EL (cell line): ENCODE results near the gene TEDC1.
A peak's percentile ranks its signal among the peaks of the same experiment; 100 is the strongest.

ENCODE experiments used
- DNase-seq: peaks from one replicate; pipeline ENCODE4 v3.0.0-alpha.2; 2016

TEDC1 gene

DNA sequence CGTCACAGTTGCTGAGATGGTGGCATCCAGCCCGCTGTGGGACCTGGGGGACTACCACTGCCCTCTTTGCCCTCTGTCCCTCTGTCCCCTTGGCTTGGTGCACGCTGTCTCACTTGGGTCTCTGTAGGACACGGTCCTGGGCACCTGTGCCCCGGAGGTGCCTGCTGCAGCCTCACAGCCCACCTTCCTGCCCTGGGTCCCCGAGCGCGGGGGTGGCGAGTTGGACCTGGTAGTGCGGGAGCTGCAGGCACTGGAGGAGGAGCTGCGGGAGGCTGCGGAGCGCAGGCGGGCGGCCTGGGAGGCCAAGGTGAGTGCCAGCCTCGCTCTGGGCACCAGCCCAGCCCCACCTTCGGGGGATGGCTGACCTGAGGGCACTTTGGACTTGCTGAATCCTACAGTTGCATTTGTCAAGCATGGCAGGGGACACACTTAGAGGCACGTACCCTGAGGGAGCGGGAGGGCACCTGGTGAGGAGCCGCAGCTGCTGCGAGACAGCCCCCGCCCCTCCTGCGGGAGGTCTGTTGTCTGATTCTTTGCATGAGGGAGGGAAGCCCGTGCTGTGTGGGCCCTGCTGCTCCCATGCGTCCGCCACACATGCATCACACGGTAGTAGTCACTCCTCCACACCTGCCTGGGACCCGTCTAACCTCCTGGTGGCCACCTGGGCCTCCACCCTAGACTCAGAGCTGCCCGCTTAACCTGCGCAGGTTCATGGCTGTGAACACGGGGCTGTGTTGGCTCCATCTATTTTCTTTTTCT, 6.8 kb downstream of the TEDC1 start:
- no peak for DNase-seq

DNA sequence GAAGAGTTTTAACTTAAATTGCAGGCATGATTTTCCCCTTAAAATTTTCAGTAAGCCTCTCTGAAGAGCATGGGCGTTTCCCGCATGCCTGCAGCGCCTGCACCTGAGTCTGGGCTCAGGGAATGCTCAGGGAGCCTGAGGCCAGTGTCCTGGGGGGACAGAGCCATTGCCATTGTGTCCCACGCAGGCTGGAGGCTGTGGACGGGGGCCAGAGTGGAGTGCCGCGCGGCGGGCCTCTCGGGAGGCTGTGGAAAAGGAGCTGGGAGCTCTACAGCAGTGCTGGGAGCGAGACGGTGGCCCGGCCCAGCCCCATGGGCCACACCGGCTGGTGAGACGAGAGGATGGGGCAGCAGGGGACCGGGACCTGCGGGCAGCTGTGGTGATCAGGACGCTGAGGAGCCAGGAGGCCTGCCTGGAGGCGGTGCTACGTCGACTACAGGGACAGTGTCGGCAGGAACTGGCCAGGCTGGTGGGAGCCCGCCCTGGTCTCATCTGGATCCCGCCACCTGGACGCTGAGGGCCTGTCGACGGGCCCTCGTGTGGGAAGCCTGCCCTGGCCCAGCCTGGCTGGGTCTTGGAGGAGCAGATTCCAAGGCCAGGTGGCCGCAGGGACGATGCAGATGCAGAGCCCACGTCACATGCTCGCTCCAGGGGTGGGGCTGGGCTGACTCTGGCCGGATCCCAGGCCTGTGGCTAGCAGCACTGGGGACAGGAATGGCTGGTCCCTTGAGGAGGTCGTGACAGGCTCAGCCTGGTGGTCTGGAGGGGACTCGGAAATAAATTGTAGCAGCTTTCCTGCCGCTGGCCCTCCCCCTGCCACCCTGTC, 7.6 kb downstream of the TEDC1 start:
- no peak for DNase-seq

DNA sequence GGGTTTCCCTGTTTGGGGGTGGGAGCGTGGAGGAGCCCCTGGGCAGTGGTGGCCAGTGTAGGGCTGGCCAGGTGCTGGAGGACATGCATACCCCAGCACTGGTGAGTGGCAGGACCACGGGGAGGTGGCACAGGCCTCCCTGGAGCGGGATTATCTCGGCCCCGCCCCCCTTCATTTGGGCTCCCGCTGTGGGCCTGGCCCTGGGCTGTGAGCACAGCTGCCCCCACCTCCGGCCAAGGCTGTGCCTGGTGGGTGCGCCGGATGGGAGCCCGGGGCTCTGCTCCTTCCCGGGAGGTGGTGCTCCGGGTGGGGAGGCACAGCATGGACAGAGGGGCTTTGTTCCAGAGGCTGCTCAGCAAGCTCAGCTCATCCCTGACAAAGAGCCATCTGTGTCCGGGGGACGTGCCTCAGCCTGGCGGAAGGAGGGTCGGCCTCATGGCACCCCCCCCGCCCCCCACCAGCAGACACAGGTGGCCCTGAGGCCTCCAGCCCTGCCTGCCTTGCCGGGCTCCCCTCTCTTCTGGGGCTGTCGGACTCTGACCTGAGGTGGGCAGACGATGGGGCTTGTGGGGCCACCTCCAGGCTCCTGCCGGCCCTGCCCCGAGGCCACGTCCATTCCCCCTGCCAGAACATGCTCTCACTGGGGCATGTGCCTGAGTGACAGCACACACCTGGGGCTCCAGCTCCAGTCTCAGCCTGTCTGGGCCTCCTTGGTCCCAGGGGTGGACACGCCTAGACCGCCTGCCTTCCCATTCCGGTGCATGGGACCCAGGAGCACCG, 8.4 kb downstream of the TEDC1 start:
- DNase-seq, result no peak

DNA sequence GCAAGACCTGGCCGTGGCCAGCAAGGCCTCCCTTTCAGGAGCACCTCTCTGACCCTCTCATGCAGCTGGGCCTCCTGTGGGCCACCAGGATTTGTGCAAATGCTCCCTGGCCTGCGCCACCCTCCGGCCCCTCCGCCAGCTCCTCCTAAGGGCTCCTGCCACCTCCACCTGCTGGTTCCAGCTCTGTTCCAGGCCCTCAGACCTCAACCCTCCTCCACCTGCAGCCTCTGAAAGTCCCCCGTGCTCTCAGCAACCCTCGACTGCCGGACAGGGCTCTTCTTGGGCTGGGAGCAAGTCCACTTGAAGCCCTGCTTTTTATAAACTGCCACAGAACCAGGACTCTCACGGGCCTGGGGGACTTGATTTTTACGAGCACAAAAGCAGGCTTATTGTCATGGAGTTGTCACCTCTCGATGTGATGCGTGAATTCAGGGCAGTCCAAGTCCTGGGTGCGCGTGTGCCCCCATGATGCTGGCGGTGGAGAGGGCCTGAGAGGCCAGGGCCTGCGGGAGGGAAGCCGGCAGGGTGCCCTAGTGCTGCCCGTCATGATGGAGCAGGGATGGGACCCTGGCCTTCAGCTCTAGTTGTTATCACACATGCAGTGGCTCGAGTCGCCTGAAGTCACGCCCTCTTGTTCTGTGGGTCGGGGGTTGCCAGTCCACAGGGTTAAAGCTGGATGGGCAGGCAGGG, 9.1 kb downstream of the TEDC1 start:
- DNase-seq, result no peak

DNA sequence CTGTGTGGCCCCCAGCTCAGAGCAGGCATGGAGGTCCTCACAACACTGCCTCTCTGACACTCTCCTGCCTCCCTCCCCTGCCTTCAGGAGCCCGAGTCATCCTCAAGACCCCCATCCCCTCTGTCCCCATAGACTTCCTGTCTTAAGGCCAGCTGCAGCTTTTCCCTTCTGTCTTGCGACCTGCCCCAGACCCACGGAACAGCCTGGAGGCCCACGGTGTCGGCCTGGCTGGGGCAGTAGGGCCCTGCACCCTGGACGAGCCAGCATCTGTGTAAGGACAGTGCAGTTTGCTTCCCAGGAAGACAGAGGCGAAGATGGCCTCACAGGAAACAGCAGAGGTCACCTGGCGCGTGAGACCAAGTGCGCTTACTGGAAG, 9.7 kb downstream of the TEDC1 start:
- DNase-seq, result no peak

DNA sequence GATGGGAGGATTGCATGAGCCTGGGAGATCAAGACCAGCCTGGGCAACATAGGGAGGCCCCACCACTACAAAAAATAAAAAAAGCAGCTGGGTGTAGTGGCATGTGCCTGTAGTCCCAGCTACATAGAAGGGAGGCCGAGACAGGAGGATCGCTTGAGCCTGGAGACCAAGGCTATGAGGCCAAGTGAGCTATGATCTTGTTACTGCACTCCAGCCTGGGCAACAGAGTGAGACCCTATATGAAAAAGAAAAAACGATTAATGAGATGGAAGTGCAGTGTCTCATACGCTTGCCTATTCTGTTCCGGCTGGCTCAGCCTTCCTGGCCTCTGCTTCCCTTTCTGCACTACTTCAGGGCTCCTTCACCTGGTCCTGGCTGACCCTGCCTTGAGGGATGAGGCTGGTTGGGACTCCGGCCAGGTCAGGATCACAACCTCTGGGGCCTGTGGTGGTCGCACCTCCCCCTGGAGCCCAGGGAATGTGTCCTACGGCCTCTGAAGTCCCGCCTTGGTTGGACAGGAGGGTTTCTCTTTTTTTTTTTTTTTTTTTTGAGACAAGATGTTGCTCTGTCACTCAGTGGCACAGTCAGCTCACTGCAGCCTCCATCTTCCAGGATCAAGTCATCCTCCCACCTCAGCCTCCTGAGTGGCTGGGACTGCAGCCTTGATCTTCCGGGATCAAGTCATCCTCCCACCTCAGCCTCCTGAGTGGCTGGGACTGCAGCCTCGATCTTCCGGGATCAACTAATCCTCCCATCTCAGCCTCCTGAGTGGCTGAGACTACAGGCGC, 10.7 kb downstream of the TEDC1 start:
- no peak for DNase-seq

DNA sequence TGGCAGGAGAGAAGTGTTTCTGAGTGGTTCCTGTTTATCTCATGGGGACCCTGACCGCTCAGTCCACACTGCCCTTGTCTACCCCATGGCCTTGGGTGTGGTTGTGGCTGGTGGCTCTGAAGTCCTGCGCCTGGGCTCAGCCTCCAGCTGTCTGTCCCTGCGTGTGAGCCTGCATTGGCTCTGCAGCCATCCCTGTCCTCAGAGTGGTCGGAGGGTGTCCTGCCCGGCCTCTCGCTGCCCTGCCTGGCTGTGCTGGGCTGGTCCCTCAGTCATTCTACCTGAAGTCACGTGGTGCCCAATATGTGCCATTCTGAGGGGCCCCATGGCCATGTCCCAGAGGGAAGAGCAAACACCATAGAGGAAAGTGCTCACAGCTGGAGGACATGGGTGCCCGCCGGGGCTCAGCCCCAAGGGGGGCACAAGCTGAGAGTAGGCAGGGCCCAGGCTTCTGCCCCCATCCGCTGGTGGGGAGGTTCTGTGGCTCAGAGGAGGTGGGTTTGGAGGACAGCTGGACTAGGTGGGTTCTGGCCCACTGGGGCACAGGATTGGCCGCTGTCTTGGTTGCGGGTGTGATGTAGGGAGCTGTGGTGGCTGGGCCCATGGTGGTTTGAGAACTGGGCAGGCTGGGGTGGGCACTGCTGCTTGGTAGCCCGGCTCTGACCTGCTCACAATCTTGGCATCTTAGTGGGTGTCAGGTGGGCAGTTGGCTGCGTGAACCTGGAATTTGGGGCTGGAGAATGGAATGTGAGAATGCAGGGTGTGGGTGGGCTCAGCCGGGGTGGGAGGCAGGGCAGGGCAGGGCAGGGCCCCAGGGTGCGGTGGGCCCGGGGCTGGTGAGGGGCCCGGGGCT, 11.6 kb downstream of the TEDC1 start:
- DNase-seq, result no peak

- no peak for DNase-seq
Observed at GRCh38 chr14:105503296-105503640, 12.2 kb downstream of the TEDC1 start.

DNA sequence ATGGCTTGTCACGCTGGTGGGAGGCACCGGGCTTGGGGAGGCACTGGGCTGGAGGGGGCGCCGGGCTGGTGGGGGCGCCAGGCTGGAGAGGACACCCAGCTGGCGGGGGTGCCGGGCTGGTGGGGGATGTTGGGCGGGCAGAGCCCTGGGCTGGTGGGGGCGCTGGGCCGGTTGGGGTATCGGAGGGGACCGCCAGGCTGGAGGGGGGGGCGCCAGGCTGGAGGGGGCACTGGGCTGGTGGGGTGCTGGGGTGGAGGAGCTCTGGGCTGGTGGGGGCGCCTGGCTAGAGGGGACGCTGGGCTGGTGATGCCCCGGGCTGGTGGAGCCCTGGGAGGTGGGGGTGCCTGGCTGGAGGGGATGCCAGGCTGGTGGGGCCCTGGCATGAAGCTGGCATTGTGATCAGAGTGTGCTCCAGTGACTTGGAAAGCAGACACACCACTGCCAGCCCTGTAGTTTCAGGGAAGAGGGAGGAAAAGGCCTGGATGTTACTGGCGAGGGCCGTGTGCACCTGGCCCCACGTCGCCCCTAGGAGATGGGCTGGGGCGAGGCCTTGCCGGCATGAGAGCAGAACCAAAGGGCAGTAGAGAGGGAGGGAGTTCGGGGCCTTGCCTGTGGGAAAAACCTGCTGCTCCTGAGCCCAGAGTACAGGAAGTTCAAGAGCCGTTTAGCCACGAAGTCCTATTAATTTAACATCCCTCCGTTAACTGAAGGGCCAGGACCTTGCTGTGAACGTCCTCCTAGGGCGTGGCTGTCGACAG, 13.1 kb downstream of the TEDC1 start:
- no peak for DNase-seq

GRCh38 chr14:105505101-105505500, 14.1 kb downstream of the TEDC1 start:
- no peak for DNase-seq

DNA sequence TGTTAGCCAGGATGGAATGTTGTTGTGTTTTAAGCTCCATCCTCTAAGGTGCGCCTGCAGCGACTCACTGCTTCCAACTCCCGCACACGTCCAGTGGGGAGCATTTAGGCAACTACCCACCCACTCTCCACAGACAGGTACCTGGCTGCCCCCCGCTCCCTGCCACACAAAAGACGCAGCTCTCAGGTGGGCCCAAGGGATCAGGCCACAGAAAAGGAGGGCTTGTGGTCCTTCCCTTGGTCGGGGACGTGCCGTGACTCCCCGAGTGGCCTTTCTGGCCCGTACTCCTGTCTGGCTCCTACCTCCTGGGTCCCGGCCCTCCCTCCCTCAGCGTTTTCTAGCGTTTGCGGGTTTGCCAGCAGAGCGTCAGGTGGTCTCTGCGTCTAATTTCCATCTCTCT, 16.2 kb downstream of the TEDC1 start:
- DNase-seq, result no peak

GRCh38 chr14:105508069-105508468, 17.0 kb downstream of the TEDC1 start:
- no peak for DNase-seq

DNA sequence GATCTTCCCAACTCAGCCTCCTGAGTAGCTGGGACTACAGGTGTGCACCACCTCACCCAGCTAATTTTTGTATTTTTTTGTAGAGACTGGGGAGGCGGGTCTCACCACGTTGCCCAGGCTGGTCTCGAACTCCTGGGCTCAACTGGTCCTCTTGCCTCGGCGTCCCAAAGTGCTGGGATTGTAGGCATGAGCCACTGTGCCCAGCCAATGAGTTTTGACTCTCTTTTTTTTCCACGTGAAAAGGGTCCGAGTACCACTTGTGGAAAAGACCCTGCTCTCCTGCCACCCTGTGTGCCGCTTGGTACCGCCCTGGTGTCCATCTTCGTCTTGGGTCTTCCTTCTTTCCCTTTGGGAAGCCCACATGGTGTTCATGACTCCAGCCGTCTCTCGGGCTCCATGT, 17.6 kb downstream of the TEDC1 start:
- DNase-seq, result no peak

GRCh38 chr14:105517096-105517495, 26.1 kb downstream of the TEDC1 start:
- DNase-seq, result peak; percentile 36

GRCh38 chr14:105519946-105520698, 29.1 kb downstream of the TEDC1 start:
- no peak for DNase-seq

DNA sequence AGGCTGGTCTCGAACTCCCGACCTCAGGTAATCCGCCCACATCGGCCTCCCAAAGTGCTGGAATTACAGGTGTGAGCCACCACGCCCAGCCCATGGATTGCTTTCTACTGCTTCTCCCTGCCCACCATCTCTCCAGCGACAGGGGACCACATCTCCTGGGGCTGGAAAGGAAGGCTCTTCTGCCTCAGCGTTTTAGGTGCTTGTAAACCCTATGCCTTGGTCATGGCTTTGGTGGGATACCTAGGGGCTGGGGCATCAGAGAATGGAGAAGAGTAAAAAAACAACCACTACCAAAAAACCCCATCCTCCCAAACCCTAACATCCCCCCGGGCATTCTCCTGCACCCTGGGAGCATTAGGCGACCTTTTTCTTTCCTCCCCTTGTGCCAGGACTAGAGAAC, 34.3 kb downstream of the TEDC1 start:
- no peak for DNase-seq

- no peak for DNase-seq
Observed at GRCh38 chr14:105525861-105526775, 35.1 kb downstream of the TEDC1 start, which contains the start of gene TMEM121. TSS of gene TMEM121 (plus strand) at chr14:105526583. CDS start at chr14:105528835, 2,252 bp downstream.

- no peak for DNase-seq
Observed at GRCh38 chr14:105526776-105527380, 35.8 kb downstream of the TEDC1 start.
